Ishikawa (cell line): ENCODE results near the gene SNRNP25.

ENCODE experiments used
- CEBPB ChIP-seq: IDR thresholded peaks from 2 replicates; pipeline ENCODE4 v1.6.1; 2012
- EGR1 ChIP-seq: IDR thresholded peaks from 2 replicates; pipeline ENCODE4 v1.6.1; 2012
- EP300 ChIP-seq: IDR thresholded peaks from 2 replicates; pipeline ENCODE4 v1.6.1; 2012; ENCODE audit warnings: borderline replicate concordance
- RAD21 ChIP-seq: IDR thresholded peaks from 2 replicates; pipeline ENCODE4 v1.6.1; 2012; ENCODE audit warnings: low read depth
- TAF1 ChIP-seq: IDR thresholded peaks from 2 replicates; pipeline ENCODE4 v1.6.1; 2012; ENCODE audit warnings: low read depth, mild to moderate bottlenecking
- TF ChIP-seq, protein P1 (sequence below): IDR thresholded peaks from 2 replicates; pipeline ENCODE4 v1.6.1; 2012
- TF ChIP-seq, protein P2 (sequence below): IDR thresholded peaks from 2 replicates; pipeline ENCODE4 v1.6.1; 2012; ENCODE audit warnings: low read depth, mild to moderate bottlenecking
- TF ChIP-seq, protein P3 (sequence below): IDR thresholded peaks from 2 replicates; pipeline ENCODE4 v1.6.1; 2012

DNA sequence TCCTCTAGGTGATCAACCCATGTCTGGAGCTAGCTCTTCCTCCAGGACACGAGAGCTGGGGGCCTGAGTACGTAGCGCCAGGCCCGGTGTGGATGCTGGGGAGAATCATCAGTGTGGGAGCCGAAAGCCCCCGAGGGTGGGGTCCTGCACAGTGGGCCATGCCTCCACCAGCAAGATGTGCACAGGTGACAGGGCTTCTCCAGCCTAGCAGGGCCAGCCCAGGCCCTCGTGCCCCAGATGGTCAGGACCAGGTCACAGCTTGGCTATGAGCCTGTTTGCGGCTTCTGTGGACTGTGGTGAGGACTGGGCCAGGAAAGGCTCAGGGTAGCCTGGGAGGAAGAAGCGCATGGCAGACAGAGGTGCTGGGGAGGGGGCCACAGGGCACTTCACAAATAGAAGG is 32.2 kb downstream of the SNRNP25 start:
- TF ChIP-seq, protein P1, sequence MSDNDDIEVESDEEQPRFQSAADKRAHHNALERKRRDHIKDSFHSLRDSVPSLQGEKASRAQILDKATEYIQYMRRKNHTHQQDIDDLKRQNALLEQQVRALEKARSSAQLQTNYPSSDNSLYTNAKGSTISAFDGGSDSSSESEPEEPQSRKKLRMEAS: no peak
- no peak for TF ChIP-seq TAF1
- TF ChIP-seq EGR1: no peak
- no peak for TF ChIP-seq EP300
- TF ChIP-seq, protein P2, sequence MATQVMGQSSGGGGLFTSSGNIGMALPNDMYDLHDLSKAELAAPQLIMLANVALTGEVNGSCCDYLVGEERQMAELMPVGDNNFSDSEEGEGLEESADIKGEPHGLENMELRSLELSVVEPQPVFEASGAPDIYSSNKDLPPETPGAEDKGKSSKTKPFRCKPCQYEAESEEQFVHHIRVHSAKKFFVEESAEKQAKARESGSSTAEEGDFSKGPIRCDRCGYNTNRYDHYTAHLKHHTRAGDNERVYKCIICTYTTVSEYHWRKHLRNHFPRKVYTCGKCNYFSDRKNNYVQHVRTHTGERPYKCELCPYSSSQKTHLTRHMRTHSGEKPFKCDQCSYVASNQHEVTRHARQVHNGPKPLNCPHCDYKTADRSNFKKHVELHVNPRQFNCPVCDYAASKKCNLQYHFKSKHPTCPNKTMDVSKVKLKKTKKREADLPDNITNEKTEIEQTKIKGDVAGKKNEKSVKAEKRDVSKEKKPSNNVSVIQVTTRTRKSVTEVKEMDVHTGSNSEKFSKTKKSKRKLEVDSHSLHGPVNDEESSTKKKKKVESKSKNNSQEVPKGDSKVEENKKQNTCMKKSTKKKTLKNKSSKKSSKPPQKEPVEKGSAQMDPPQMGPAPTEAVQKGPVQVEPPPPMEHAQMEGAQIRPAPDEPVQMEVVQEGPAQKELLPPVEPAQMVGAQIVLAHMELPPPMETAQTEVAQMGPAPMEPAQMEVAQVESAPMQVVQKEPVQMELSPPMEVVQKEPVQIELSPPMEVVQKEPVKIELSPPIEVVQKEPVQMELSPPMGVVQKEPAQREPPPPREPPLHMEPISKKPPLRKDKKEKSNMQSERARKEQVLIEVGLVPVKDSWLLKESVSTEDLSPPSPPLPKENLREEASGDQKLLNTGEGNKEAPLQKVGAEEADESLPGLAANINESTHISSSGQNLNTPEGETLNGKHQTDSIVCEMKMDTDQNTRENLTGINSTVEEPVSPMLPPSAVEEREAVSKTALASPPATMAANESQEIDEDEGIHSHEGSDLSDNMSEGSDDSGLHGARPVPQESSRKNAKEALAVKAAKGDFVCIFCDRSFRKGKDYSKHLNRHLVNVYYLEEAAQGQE: no peak
- no peak for TF ChIP-seq RAD21
- TF ChIP-seq, protein P3, sequence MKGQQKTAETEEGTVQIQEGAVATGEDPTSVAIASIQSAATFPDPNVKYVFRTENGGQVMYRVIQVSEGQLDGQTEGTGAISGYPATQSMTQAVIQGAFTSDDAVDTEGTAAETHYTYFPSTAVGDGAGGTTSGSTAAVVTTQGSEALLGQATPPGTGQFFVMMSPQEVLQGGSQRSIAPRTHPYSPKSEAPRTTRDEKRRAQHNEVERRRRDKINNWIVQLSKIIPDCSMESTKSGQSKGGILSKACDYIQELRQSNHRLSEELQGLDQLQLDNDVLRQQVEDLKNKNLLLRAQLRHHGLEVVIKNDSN: no peak
- no peak for TF ChIP-seq CEBPB
